Stimulated activated CD8-positive, alpha-beta memory T cell treated with anti-CD3 and anti-CD28 coated beads, Interleukin-4, amount 100 ng/mL, for 48 hours (primary cell): ENCODE data around the gene PTPRG.

ENCODE experiments used
- DNase-seq: peaks from one replicate; pipeline ENCODE4 v3.0.0-alpha.2; 2020

Gene PTPRG

GRCh38 chr3:62097121-62097520 lies 535.8 kb downstream of the PTPRG start:
- no peak for DNase-seq

GRCh38 chr3:62098646-62099365 lies 537.4 kb downstream of the PTPRG start:
- DNase-seq = no peak

GRCh38 chr3:62100282-62100989 lies 539.1 kb downstream of the PTPRG start:
- no peak for DNase-seq

GRCh38 chr3:62101488-62101887 lies 540.1 kb downstream of the PTPRG start:
- no peak for DNase-seq

- no peak for DNase-seq
These were observed 542.2 kb downstream of the PTPRG start for GRCh38 chr3:62103531-62103930.

GRCh38 chr3:62109534-62109933 lies 548.2 kb downstream of the PTPRG start:
- DNase-seq = no peak

GRCh38 chr3:62110443-62111225 lies 549.3 kb downstream of the PTPRG start:
- no peak for DNase-seq

GRCh38 chr3:62113092-62113491 lies 551.7 kb downstream of the PTPRG start:
- DNase-seq = no peak

GRCh38 chr3:62114763-62115162 lies 553.4 kb downstream of the PTPRG start:
- DNase-seq = no peak

- no peak for DNase-seq
These were observed 556.7 kb downstream of the PTPRG start for GRCh38 chr3:62117903-62118548.

- no peak for DNase-seq
These were observed 557.8 kb downstream of the PTPRG start for GRCh38 chr3:62119139-62119538.

- no peak for DNase-seq
These were observed 561.4 kb downstream of the PTPRG start for GRCh38 chr3:62122819-62123218.

GRCh38 chr3:62125380-62125779 lies 564.0 kb downstream of the PTPRG start:
- DNase-seq = no peak

GRCh38 chr3:62127116-62127515 lies 565.7 kb downstream of the PTPRG start:
- no peak for DNase-seq

- DNase-seq = no peak
These were observed 566.7 kb downstream of the PTPRG start for GRCh38 chr3:62128051-62128450.

- DNase-seq = no peak
These were observed 567.3 kb downstream of the PTPRG start for GRCh38 chr3:62128681-62129080.

- no peak for DNase-seq
These were observed 569.7 kb downstream of the PTPRG start for GRCh38 chr3:62131050-62131449.

GRCh38 chr3:62131620-62132019 lies 570.2 kb downstream of the PTPRG start:
- DNase-seq = no peak

GRCh38 chr3:62132027-62132602 lies 570.7 kb downstream of the PTPRG start:
- DNase-seq = no peak

- no peak for DNase-seq
These were observed 571.6 kb downstream of the PTPRG start for GRCh38 chr3:62133015-62133414.

- DNase-seq = no peak
These were observed 572.7 kb downstream of the PTPRG start for GRCh38 chr3:62134061-62134496.

- DNase-seq = no peak
These were observed 574.4 kb downstream of the PTPRG start for GRCh38 chr3:62135741-62136140.

- DNase-seq = no peak
These were observed 578.6 kb downstream of the PTPRG start for GRCh38 chr3:62139957-62140356.
